Hepatocyte (in vitro differentiated cells): ENCODE results near the gene MGST3. TPM values are rescaled to one million over a fixed set of nuclear protein-coding genes. Genes with fewer than 3 reads are reported as not detected.
A peak's percentile ranks its signal among the peaks of the same experiment; 100 is the strongest.

Source experiments
- DNase-seq: peaks from one replicate; pipeline ENCODE4 v3.0.0-alpha.2; 2016; ENCODE audit warnings: low spot score
- H2AFZ ChIP-seq: fragments of 200-600 bp; sonication (generic); 2 replicates; pipeline ENCODE4 v1.6.0; 2016; ENCODE audit warnings: antibody characterized with exemption, mild to moderate bottlenecking
- H3K27ac ChIP-seq: fragments of 200-600 bp; sonication (generic); 2 replicates; pipeline ENCODE4 v1.5.1; 2016; ENCODE audit warnings: mild to moderate bottlenecking
- H3K27me3 ChIP-seq: fragments of 200-600 bp; sonication (generic); 2 replicates; pipeline ENCODE4 v1.6.1; 2016
- H3K36me3 ChIP-seq: fragments of 200-600 bp; sonication (generic); replicated peaks from 2 replicates; pipeline ENCODE4 v1.5.1; 2016; ENCODE audit warnings: low read depth; ENCODE audit not compliant: insufficient read depth
- H3K4me1 ChIP-seq: fragments of 200-600 bp; sonication (generic); 2 replicates; pipeline ENCODE4 v1.5.1; 2016; ENCODE audit warnings: mild to moderate bottlenecking, moderate library complexity; ENCODE audit not compliant: insufficient read depth
- H3K4me2 ChIP-seq: fragments of 200-600 bp; sonication (generic); 2 replicates; pipeline ENCODE4 v1.6.0; 2016
- H3K4me3 ChIP-seq: fragments of 200-600 bp; sonication (generic); 2 replicates; pipeline ENCODE4 v1.5.1; 2016; ENCODE audit warnings: mild to moderate bottlenecking
- H3K79me2 ChIP-seq: fragments of 200-600 bp; sonication (generic); 2 replicates; pipeline ENCODE4 v1.6.0; 2017; ENCODE audit warnings: mild to moderate bottlenecking
- H3K9me2 ChIP-seq: fragments of 200-600 bp; sonication (generic); replicated peaks from 2 replicates; pipeline ENCODE4 v1.6.0; 2017; ENCODE audit warnings: mild to moderate bottlenecking; ENCODE audit not compliant: insufficient read depth
- H3K9me3 ChIP-seq: fragments of 200-600 bp; sonication (generic); 2 replicates; pipeline ENCODE4 v1.5.1; 2016; ENCODE audit warnings: low read depth, mild to moderate bottlenecking
- H4K20me1 ChIP-seq: fragments of 200-600 bp; sonication (generic); 2 replicates; pipeline ENCODE4 v1.6.0; 2016; ENCODE audit warnings: mild to moderate bottlenecking; ENCODE audit not compliant: insufficient read depth, poor library complexity, severe bottlenecking
- CTCF ChIP-seq: fragments of 200-600 bp; sonication (generic); IDR thresholded peaks from 2 replicates; pipeline ENCODE4 v1.5.1; 2016; ENCODE audit warnings: antibody characterized with exemption, mild to moderate bottlenecking; ENCODE audit not compliant: poor library complexity
- EZH2 ChIP-seq: fragments of 200-600 bp; sonication (generic); IDR thresholded peaks from 2 replicates; pipeline ENCODE4 v1.6.1; 2016; ENCODE audit warnings: antibody characterized with exemption, mild to moderate bottlenecking, borderline replicate concordance
- EZH2phosphoT487 ChIP-seq: fragments of 200-600 bp; sonication (generic); IDR thresholded peaks from one replicate; pipeline ENCODE4 v1.6.1; 2018; ENCODE audit warnings: antibody characterized with exemption, mild to moderate bottlenecking, low read depth, moderate library complexity; ENCODE audit not compliant: unreplicated experiment, severe bottlenecking
- WGBS: methylation state at CpG from one replicate; pipeline ENCODE4 v1.1.6; 2016; ENCODE audit warnings: low lambda C conversion rate; ENCODE audit errors: missing lambda C conversion rate; 5-methylcytosine and 5-hydroxymethylcytosine counted together
- polyA plus RNA-seq: library from polyadenylated mRNA; unstranded; fragments of >200 nt; fragmentation: Nextera tagmentation; extraction: Ambion mirVana; gene quantifications from 2 replicates; pipeline ENCODE4 v1.2.1, GENCODE V29; 2016
- total RNA-seq: library from RNA; depleted of rRNA; stranded (reverse); fragments of >200 nt; gene quantifications from 2 replicates; pipeline ENCODE4 v1.2.3, GENCODE V29; 2014

Gene MGST3
- total and polyA plus RNA-seq, 2 experiments from 2014 or later = 188 to 470 TPM

GRCh38 chr1:165644064-165644735 lies 13.2 kb downstream of the MGST3 start:
- Histone ChIP-seq H3K4me2 (no peak overlapping the region), H3K4me1 (peaks cover 8% of the 10 kb centered on the region), H3K36me3 (no peaks in the 10 kb centered on the region), H3K9me3 (no peaks in the 10 kb centered on the region), H3K9me2 (no peaks in the 10 kb centered on the region), H2AFZ (no peak overlapping the region), H4K20me1 (peaks cover 18% of the 10 kb centered on the region), H3K79me2 (peaks cover 73% of the 10 kb centered on the region), H3K27me3 (no peaks in the 10 kb centered on the region), H3K27ac (no peak overlapping the region), H3K4me3 (no peak overlapping the region)
- DNase-seq = no peak
- 74% methylated on average over 2 of the region's 2 CpGs for WGBS
- TF ChIP-seq EZH2phosphoT487 (no peak), EZH2 (no peak), CTCF (no peak)

- H4K20me1 ChIP-seq = peaks cover 18% of the 10 kb centered on the region
- DNase-seq = peak; percentile 63
- no peaks in the 10 kb centered on the region for H3K36me3 ChIP-seq
- no peak overlapping the region for H3K4me3 ChIP-seq
- WGBS = 67% methylated on average over 8 of the region's 8 CpGs
- H3K27me3 ChIP-seq = no peaks in the 10 kb centered on the region
- H3K27ac ChIP-seq = peak overlapping the region; percentile 58
- peak overlapping the region; percentile 46 for H3K4me2 ChIP-seq
- TF ChIP-seq EZH2phosphoT487 = no peak
- TF ChIP-seq CTCF = no peak
- TF ChIP-seq EZH2 = no peak
- H3K4me1 ChIP-seq = peaks cover 8% of the 10 kb centered on the region
- H2AFZ ChIP-seq = no peak overlapping the region
- no peaks in the 10 kb centered on the region for H3K9me2 ChIP-seq
- peaks cover 58% of the 10 kb centered on the region for H3K79me2 ChIP-seq
- H3K9me3 ChIP-seq = no peaks in the 10 kb centered on the region
These were observed 14.8 kb downstream of the MGST3 start for GRCh38 chr1:165645654-165646366.

GRCh38 chr1:165647517-165647916 lies 16.5 kb downstream of the MGST3 start:
- Histone ChIP-seq H3K4me1 (peaks cover 8% of the 10 kb centered on the region), H3K4me3 (no peak overlapping the region), H4K20me1 (peaks cover 4% of the 10 kb centered on the region), H3K27me3 (no peaks in the 10 kb centered on the region), H2AFZ (no peak overlapping the region), H3K9me3 (no peaks in the 10 kb centered on the region), H3K36me3 (no peaks in the 10 kb centered on the region), H3K27ac (peak overlapping the region; percentile 23), H3K79me2 (peaks cover 41% of the 10 kb centered on the region), H3K9me2 (no peaks in the 10 kb centered on the region), H3K4me2 (peak overlapping the region; percentile 54)
- TF ChIP-seq CTCF (no peak), EZH2phosphoT487 (no peak), EZH2 (no peak)
- DNase-seq = no peak
